Stimulated activated CD4-positive, alpha-beta T cell treated with anti-CD3 and anti-CD28 coated beads, TNF-alpha, amount 100 ng/mL, for 1 hour (primary cell): ENCODE measurements around the gene OSER1.
A peak's percentile ranks its signal among the peaks of the same experiment; 100 is the strongest.

Source experiments
- DNase-seq, 3 donors: peaks; one replicate each; pipeline ENCODE4 v3.0.0-alpha.2; 2020; ENCODE audit warnings: low read depth in 3 of 3, low spot score in 1 of 3

The OSER1 gene

DNA sequence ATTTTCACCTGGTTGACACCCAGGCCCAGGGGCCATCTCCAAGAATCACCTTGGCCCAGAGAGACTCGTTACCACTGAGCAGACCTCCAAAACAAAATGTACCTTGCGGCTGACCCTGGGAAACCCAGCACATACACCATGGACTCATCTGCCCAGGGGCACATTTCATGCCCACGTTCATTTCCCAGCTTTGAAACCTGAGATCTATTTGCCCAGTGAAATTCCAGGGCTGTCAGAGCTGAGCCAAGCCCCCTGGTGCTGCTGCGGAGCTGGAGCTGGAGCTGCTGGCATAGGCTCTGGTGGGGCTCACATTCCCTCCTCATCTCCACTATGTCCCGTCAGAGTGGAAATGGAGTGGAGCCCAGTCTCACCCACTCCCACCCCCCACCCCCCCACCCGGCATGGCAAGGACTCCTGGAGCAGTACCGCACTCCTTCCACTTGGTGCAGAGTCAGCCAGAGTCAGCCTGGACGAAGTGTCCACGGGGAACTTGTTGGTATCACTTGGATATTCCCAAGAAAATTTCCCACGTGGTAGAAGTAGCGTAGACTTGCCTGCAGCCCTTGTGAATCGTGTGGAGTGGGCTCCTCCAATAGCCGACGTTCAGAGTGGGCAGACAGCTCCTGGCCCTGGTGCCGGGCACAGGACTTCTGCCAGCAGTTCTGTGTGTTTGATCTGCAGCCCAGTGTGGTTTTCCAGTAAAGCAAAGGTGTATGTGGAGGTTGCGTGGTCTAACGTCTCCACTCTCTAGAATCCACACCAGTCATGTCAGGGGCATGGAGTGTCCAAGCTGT, 18.1 kb upstream of the OSER1 start:
- no peak for DNase-seq

DNA sequence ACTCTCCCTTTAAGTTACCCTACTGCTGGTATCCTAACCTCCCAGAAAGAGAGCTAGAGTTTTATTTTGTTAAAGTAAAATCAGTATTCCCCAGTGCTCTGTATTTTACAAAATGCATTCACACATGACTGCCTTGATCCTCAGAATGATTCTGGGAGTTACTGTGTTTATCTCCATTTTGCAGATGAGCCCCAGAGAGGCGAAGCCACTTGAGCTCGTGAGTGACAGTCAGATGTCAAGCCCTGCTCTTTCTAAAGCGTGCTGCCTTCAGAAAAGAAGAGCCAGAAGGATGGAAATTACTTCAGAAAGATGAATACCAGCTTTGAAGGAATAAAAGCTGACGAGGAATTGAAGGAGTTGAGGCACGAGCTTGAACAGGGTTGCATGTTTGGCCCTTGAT, 14.1 kb upstream of the OSER1 start:
- no peak for DNase-seq

DNA sequence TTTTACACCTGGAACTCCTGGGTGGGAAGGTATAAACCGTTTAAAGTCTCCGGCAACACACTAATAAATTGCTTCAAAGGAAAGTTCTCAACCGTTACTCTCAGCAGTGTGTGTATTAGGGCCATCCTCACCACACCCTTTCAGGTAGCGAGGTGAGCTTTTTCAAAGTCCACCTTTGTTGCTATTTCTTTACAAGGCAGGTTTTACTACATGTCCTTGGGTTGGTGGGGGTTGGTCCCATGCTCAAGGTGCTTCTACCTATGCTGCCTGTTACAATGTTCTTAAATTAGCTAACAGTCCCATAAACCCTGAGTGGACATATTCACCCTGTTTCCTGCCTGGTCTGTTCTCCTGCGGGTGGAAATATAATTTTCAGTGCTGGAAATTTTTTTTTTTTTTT, 13.2 kb upstream of the OSER1 start:
- DNase-seq, result no peak

DNA sequence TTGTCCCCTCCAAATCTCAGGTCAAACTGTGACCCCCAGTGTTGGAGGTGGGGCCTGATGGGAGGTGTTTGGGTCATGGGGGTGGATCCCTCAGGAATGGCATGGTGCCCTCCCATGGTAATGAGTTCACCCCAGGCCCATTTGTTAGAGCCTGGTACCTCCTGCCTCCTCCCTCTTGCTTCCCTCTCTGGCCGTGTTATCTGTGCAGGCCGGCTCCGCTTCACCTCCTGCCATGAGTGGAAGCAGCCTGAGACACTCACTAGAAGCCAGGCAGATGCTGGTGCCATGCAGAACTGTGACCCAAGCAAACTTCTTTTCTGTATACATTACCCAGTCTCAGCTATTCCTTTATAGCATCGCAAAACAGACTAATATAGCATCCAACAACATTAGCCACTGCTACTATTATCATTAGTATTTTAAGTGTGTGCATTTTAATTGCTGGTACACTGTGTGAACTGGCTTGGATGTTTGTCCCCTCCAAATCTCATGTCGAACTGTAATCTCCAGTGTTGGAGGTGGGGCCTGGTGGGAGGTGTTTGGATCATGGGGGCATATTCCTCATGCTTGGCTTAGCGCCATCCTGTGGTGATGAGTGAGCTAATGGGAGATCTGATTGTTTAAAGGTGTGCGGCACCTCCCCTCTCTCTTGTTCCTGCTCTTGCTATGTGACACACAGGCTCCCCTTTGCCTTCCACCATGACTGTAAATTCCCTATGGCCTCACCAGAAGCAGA, 12.2 kb upstream of the OSER1 start:
- no peak for DNase-seq

DNA sequence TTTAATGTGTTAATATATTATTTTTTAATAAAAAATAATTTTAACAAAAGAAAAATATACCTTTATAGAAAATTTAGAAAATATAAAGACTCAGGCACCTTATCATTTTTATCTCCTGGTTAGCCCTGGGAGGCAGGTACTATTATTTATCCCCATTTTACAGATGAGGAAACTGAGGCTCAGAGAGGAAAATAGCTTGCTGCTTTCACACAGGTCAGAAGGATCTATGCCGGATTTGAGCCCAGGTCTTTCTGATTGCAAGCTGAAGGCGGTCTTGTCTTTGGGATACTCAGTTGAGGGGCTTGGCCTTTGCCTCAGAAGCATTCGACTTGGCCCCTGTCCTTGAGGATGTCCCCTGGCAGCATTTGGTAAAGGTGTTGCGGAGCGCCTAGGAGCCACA, 11.5 kb upstream of the OSER1 start:
- DNase-seq, result no peak

DNA sequence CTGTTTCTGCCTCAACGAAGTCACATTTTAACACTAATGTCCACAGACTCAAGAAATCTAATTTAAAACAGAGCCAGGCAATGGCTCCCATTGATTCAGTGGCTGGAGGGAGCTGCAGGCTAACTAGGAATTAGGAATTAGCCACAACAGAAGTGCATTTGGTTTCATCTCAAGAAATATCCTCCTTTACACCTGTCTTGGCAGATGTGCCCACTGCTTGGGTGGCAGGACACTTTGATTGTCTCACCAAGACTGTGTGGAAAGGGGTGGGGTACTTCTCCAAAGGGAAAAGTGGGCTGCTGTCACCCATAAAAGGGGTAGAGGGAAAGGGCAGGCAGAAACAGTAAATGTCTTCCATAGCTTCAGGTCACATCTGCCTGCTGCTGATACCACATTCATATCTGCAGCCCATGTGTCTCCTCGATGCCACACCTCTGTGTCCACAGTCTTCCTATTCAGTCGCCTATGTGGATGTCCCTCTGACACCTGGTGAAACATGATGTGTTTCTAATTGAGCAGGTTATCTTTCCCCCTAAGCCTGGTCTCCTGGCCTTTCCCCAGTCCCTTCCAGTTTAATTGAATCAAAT, 10.9 kb upstream of the OSER1 start:
- no peak for DNase-seq

DNA sequence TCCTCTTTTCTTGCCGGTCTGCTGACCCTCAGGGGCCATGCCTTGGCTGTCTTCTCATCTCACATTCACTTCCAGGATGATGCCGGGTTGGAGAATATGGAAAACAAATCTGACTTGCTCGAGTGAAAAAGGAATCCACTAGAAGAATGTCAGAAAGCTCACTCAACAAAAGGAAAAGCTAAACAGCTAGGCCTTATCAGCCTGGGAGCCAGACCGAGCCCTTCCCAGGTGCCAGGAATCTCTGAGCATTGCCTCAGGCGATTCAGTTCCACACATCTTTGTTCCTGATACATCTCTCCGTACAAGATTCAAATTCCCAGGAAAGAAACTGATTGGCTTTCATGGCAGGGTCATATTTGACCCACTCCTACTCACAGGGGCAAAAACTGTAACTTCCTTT, 9.2 kb upstream of the OSER1 start:
- DNase-seq, result no peak

DNA sequence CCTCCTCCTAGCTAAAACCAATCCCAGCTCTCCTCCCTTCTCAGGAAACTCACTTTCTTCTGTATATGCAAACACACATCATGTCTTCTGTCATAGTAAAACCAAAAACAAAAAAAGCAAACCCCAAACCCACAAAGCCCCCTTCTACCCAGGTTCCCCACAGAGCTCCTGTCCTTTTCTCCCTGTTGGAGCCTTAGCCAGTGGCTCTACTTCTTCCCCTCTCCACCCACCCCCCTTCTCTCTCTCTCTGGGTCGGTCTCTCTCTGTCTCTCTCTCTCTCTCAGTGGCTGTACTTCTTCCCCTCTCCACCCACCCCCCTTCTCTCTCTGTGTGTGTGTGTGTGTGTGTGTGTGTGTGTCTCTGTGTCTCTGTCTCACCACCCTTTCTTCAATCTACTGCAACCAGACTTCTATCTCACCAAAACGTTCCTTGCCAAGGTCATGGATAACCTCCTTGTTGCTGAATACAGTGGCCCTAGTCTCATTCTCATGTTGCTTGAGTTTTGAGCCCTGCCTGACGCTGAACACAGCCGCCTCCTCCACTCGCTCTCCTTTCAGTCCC, 8.7 kb upstream of the OSER1 start:
- DNase-seq, result no peak

DNA sequence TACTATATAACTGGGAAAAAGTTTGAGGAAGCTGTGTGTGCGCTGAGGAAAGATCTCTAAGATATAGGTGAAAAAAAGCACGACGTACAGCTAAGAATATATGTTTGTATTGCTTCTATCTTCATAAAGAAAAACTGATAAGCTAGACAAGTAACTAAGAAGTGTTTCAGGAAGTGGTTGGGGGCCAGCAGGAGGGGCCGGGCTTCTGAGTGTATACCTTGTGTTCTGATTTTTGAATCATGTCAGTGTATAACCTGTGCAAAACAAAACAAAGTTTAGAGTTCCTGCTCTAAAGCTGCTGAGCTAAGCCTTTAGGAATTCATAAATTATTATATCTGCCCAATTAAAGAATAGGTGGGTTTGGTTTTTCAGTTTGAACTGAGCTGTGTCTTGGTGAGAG, 7.9 kb upstream of the OSER1 start:
- no peak for DNase-seq

DNA sequence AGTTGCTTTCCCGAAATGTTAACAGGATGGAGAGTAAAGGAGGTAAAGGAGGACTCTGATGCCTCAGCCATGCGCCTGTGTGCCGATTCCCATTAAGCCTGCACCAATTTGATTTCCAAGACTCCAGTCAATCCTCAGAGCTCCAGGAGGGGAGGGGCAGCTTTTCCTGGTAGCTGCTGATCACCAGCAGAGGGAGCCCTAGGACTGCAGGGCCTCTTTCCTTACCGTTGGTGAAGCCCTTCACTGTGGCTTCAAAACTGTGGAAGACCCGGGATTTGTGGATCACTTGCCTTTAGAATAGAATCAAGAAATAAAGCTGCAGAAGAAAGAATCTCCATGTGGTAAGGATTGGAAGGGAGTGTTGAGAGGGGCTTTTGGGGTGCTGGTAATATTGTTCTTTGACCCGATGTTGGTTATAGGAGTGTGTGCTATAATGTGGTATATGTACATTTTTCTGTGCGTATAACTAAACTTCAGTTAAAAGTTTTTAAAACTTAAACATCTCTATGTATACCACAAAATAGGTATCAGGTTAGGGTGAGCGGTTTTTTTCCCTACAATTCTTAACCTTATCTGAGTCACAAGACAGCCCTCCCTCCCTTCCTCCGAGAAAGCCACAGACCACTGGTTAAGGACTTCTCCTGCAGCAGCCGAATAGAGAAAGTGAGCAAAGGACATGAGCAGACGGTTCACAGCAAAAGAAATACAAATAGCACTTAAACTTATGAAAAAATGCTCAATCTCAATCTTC, 6.9 kb upstream of the OSER1 start:
- peak in 2 of 3 donors; percentile 35 to 37 for DNase-seq

DNA sequence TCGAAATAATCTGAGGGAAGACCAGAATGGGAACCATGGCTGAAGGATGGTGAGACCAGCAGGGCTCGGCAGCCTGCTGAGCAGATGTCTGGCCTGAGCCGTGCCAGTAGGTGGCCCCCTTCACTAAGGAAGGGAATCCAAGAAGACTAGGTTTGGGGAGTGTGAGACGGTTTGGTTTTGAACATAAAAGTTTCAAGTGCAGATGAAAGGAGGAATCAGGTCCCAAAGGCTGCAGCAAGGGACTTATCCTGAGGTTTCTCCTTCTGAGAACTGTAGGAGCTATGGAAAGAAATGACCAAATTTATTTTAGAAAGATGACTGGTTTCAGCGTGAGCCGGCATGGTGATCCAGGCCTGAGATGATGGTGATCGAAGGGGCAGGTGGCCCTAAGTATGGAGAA, 4.6 kb upstream of the OSER1 start:
- peak; percentile 38 to 52 (median 51) for DNase-seq

DNA sequence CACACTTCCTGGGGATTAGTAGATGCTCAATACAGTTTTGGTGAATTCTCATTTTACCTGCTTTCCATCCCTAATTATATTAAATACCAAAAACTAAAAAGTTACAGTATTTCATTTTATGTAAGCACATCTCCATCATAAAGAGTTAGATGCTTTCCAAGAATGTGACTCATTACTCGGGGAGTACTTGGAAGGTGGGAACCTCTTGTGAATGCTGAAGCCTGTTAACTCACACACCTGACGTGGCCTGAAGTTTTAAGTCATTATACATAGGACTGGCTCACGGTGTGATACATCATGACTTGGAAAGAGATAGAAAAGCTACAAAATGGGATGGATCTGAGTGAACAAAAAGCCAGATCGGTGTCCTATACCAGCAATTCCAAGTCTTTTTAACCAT, 2.2 kb upstream of the OSER1 start:
- no peak for DNase-seq

DNA sequence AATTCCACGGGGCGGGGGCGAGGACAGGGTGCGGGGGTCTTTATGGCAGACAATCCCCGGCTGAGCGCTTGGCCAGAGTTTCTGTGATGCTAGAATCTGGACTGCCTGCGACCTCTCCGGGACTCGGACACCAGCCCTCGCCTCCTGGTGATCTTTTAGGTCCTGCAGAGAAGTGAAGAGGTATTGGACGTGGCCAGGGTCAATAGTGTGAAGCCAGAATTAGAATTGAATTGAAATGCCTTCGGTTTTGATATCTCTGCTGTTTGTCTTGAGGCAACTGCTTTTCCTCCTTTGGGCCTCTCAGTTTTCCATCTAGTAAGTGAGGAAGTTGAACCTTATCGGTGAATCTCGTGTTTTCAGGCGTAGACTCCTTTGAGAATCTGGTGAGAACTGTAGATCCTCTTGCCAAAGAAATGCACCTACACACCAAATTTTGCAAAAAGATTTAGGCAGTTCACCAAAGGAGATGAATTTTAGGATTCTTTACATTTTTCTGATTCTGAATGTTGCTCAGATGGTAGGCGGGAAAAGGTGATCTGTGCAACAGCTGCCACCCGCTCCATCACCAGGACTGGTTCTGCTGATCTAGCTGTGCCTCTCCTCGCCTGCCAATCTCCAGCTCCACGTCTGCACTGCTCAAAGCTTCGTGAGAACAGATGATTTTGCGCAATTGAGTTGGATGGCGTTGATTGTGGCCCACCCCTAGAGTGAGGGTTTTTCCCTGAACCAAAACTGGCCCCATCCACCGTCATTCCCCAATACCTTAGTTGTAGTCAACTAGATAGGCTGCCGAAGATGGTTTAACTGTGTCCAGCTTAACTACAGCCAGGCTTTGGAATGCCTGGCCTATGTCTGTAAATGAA, 837 bp upstream of the OSER1 start:
- no peak for DNase-seq

DNA sequence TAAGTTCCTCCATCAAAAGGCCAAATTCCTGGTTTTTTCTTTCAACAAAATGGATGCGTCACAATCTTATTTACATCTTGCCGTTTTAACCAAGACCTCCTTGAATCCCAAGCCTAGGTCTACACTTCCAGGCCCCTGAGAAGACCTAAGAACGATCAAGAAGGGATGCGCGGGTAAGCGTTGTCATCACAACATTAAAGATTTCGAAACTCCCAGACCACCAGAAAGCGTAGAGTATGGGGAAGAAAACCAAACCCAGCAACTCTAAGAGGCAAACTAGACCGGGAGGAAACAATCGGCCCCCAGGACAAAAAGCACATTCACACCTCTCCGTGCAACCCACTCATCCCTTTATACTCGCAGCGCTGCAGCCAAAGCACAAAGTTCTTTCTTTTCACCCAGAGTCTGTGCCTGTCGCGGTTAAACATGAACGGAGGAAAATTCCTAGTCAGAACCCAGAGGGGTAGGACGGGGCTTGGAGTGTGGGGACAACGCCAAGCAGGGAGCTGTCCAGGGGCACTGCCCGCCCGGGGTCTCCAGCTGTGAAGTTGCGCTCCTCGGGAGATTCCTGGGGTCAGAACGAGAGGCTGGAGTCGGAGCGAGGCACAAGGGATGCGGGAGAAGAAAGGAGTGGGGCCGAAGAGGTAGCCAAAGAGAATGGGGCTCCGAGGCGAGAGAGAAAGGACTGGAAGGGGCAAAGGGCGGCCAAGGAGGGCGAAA, 725 bp downstream of the OSER1 start:
- no peak for DNase-seq

DNA sequence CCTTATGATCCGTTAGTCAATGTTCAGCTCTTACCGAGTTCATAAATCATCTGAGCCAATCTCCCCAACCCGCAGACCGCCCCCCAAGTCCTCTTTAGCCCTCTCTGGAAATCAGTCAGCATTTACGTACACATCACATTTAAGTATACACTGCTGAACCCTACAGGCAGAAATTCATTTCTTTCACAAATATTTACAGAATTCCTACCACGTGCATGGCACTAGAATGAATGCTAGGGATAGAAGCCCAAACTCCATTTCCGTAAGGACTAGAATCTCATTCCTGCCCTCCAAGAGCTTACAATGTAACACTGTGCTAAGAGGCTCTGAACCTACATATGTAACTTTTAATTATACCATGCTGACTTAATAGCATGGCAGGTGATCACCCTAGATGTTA, 1.8 kb downstream of the OSER1 start:
- no peak for DNase-seq

DNA sequence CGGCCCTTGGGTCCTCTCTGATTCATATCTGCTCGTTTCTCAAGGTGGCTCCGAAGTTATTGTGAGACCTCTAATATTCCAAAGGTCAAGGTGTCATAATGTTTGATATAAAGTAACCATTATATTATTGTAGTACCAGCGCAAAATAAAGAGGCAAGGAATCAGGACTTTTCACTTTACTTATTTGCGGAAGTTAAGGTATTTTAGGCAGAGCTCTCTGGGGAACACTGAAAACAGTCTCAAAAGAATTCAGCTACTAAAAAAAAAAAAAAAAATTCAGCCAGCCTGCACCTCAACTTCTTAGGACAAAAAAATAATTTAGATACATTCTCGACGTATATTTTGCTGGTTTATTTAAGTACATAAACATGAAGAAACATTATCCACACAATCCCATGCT, 2.4 kb downstream of the OSER1 start:
- DNase-seq, result no peak

DNA sequence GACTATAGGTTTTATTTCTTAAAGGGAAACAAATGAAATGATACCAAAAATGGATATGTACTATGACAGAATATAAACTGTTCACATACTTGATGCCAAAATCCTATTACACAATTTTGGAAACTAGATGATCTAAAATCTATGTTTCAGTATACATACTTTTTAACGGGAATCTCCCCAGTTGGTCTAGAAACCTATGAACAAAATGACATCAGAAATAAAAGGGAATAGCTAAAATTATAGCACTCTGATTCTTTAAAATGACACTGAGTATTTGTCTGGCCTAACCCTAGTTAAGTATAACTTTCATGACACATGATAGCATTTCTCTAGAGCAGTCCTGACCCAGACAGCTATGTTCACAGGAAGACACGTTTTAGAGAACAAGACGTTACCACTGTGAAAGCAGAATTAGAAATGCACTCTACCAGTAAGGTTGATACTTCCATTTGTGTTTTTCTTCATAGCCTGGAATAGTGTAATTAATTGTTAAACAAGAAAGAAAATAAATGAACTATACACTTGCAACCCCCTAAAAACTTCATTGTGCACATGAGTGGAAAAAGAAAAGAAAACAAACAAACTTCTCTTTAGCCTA, 3.3 kb downstream of the OSER1 start:
- no peak for DNase-seq

DNA sequence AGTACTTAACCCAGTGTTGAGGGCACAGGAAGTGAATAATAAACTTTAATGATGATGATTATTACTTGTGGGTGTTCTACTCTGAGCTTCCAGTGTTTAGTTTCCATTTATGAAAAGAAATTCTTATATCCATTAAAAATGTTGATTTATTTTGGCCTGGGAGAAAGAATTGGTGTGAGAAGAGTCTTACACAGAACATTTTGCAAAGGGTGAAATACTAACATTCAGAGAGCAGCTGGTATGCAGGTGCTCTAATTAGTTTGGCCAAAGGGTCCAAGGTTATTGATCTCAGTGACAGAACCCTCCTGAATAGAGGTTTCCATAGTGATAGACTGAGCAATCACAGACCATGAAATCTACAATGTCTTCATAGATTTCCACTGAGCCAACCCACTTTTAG, 4.4 kb downstream of the OSER1 start:
- no peak for DNase-seq

DNA sequence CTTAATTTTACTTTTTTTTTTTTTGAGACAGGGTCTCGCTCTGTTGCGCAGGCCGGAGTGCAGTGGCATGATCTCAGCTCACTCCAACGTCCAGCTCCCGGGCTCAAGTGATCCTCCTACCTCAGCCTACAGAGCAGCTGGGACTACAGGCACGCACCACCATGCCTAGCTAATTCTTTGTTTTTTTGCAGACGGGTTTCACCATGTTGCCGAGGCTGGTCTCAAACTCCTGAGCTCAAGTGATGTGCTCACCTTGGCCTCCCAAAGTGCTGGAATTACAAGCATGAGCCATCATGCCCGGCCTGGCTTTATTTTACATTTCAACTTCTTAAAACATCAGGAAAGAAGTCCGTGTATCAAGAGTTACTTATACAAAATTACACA, 5.7 kb downstream of the OSER1 start:
- DNase-seq, result no peak
